Suppressor macrophage treated with lipopolysaccharide for 1 hour (primary cell): ENCODE results near the gene ILF2.
"Not testable (repeated sequence)": the region's sequence is repeated elsewhere in the genome, so short reads cannot be mapped to it uniquely, and the experiment has no call there.

ENCODE experiments used
- DNase-seq, 3 donors: peaks; one replicate each; pipeline ENCODE4 v3.0.0-alpha.2; 2020 to 2022

Gene ILF2

GRCh38 chr1:153649137-153649862 is 21.5 kb downstream of the ILF2 start:
- DNase-seq = no peak

- DNase-seq = no peak
Observed at GRCh38 chr1:153648000-153648643, 22.7 kb downstream of the ILF2 start.

GRCh38 chr1:153647346-153647714 is 23.5 kb downstream of the ILF2 start:
- no peak for DNase-seq

- peak; percentile 80 to 88 (median 82) for DNase-seq
Observed at GRCh38 chr1:153646672-153647345, 24.0 kb downstream of the ILF2 start.

- no peak for DNase-seq
Observed at GRCh38 chr1:153643816-153644215, 27.0 kb downstream of the ILF2 start.

GRCh38 chr1:153643100-153643499 is 27.7 kb downstream of the ILF2 start:
- no peak for DNase-seq

GRCh38 chr1:153642161-153642560 is 28.6 kb downstream of the ILF2 start:
- no peak for DNase-seq

- no peak for DNase-seq
Observed at GRCh38 chr1:153640861-153641260, 29.9 kb downstream of the ILF2 start.

- DNase-seq = not testable (repeated sequence)
Observed at GRCh38 chr1:153640213-153640612, 30.6 kb downstream of the ILF2 start.

- no peak for DNase-seq
Observed at GRCh38 chr1:153639280-153639679, 31.5 kb downstream of the ILF2 start.

GRCh38 chr1:153638261-153638660 is 32.5 kb downstream of the ILF2 start:
- DNase-seq = no peak

GRCh38 chr1:153636312-153636711 is 34.5 kb downstream of the ILF2 start:
- DNase-seq = no peak

- no peak for DNase-seq
Observed at GRCh38 chr1:153635872-153636271, 34.9 kb downstream of the ILF2 start.

- peak; percentile 99 to 100 (median 100) for DNase-seq
Observed at GRCh38 chr1:153633754-153634665, 36.8 kb downstream of the ILF2 start, which contains the start of gene CHTOP. CHTOP (plus strand) TSS chr1:153634066; CDS start chr1:153636589, 2,523 bp downstream.

GRCh38 chr1:153633161-153633753 is 37.5 kb downstream of the ILF2 start:
- no peak for DNase-seq

- no peak for DNase-seq
Observed at GRCh38 chr1:153631047-153632022, 39.5 kb downstream of the ILF2 start.

GRCh38 chr1:153630384-153630783 is 40.4 kb downstream of the ILF2 start:
- no peak for DNase-seq

GRCh38 chr1:153629971-153630370 is 40.8 kb downstream of the ILF2 start:
- no peak for DNase-seq

- no peak for DNase-seq
Observed at GRCh38 chr1:153629343-153629665, 41.5 kb downstream of the ILF2 start.

- DNase-seq = no peak
Observed at GRCh38 chr1:153628638-153629342, 42.0 kb downstream of the ILF2 start.
